Neuron (in vitro differentiated cells): ENCODE results near the gene ADAMTS17.

Experiments
- H2AFZ ChIP-seq: one replicate; pipeline ENCODE4 v1.6.1; 2013; ENCODE audit warnings: low read depth, mild to moderate bottlenecking, inconsistent platforms, low read length, moderate library complexity
- H3K27me3 ChIP-seq: one replicate; pipeline ENCODE4 v1.6.1; 2013; ENCODE audit warnings: low read length; ENCODE audit not compliant: insufficient read depth
- H3K36me3 ChIP-seq: one replicate; pipeline ENCODE4 v1.6.1; 2013; ENCODE audit warnings: low read length; ENCODE audit not compliant: insufficient read depth
- H3K4me1 ChIP-seq: one replicate; pipeline ENCODE4 v1.6.1; 2013; ENCODE audit warnings: low read length; ENCODE audit not compliant: insufficient read depth
- H3K4me3 ChIP-seq: 2 replicates; pipeline ENCODE4 v1.5.1; 2013; ENCODE audit warnings: mild to moderate bottlenecking, low read length, moderate library complexity
- H3K9me3 ChIP-seq: one replicate; pipeline ENCODE4 v1.6.1; 2013; ENCODE audit warnings: low read length

Gene ADAMTS17

GRCh38 chr15:100205549-100206295 lies 136.1 kb downstream of the ADAMTS17 start:
- Histone ChIP-seq H3K4me1 (no peaks in the 10 kb centered on the region), H2AFZ (no peak overlapping the region), H3K4me3 (no peak overlapping the region), H3K36me3 (no peaks in the 10 kb centered on the region), H3K9me3 (no peaks in the 10 kb centered on the region), H3K27me3 (no peaks in the 10 kb centered on the region)

GRCh38 chr15:100204771-100205170 lies 137.0 kb downstream of the ADAMTS17 start:
- no peaks in the 10 kb centered on the region for H3K9me3 ChIP-seq
- no peaks in the 10 kb centered on the region for H3K27me3 ChIP-seq
- H3K4me1 ChIP-seq, result no peaks in the 10 kb centered on the region
- no peak overlapping the region for H2AFZ ChIP-seq
- H3K36me3 ChIP-seq, result no peaks in the 10 kb centered on the region
- no peak overlapping the region for H3K4me3 ChIP-seq

- Histone ChIP-seq H2AFZ (no peak overlapping the region), H3K4me3 (no peak overlapping the region), H3K9me3 (no peaks in the 10 kb centered on the region), H3K4me1 (no peaks in the 10 kb centered on the region), H3K36me3 (no peaks in the 10 kb centered on the region), H3K27me3 (no peaks in the 10 kb centered on the region)
These were observed 137.6 kb downstream of the ADAMTS17 start for GRCh38 chr15:100204211-100204610.

- H3K4me1 ChIP-seq, result no peaks in the 10 kb centered on the region
- H3K27me3 ChIP-seq, result no peaks in the 10 kb centered on the region
- no peaks in the 10 kb centered on the region for H3K9me3 ChIP-seq
- no peaks in the 10 kb centered on the region for H3K36me3 ChIP-seq
- no peak overlapping the region for H2AFZ ChIP-seq
- no peak overlapping the region for H3K4me3 ChIP-seq
These were observed 139.3 kb downstream of the ADAMTS17 start for GRCh38 chr15:100202309-100202960.

- H3K4me1 ChIP-seq, result no peaks in the 10 kb centered on the region
- no peak overlapping the region for H3K4me3 ChIP-seq
- no peak overlapping the region for H2AFZ ChIP-seq
- no peaks in the 10 kb centered on the region for H3K36me3 ChIP-seq
- no peaks in the 10 kb centered on the region for H3K9me3 ChIP-seq
- no peaks in the 10 kb centered on the region for H3K27me3 ChIP-seq
These were observed 140.1 kb downstream of the ADAMTS17 start for GRCh38 chr15:100201376-100202280.

GRCh38 chr15:100200287-100200880 lies 141.4 kb downstream of the ADAMTS17 start:
- Histone ChIP-seq H3K4me3 (no peak overlapping the region), H3K9me3 (no peaks in the 10 kb centered on the region), H3K4me1 (no peaks in the 10 kb centered on the region), H2AFZ (no peak overlapping the region), H3K36me3 (no peaks in the 10 kb centered on the region), H3K27me3 (no peaks in the 10 kb centered on the region)

GRCh38 chr15:100199711-100200286 lies 142.0 kb downstream of the ADAMTS17 start:
- Histone ChIP-seq H3K4me1 (no peaks in the 10 kb centered on the region), H3K9me3 (no peaks in the 10 kb centered on the region), H3K27me3 (no peaks in the 10 kb centered on the region), H3K36me3 (no peaks in the 10 kb centered on the region), H2AFZ (no peak overlapping the region), H3K4me3 (no peak overlapping the region)

- no peaks in the 10 kb centered on the region for H3K9me3 ChIP-seq
- H2AFZ ChIP-seq, result no peak overlapping the region
- no peak overlapping the region for H3K4me3 ChIP-seq
- no peaks in the 10 kb centered on the region for H3K4me1 ChIP-seq
- H3K36me3 ChIP-seq, result no peaks in the 10 kb centered on the region
- no peaks in the 10 kb centered on the region for H3K27me3 ChIP-seq
These were observed 143.3 kb downstream of the ADAMTS17 start for GRCh38 chr15:100198442-100198841.

GRCh38 chr15:100196326-100197058 lies 145.3 kb downstream of the ADAMTS17 start:
- Histone ChIP-seq H3K4me3 (no peak overlapping the region), H3K27me3 (no peaks in the 10 kb centered on the region), H3K4me1 (no peaks in the 10 kb centered on the region), H2AFZ (no peak overlapping the region), H3K9me3 (no peaks in the 10 kb centered on the region), H3K36me3 (no peaks in the 10 kb centered on the region)

- no peaks in the 10 kb centered on the region for H3K27me3 ChIP-seq
- H3K4me3 ChIP-seq, result no peak overlapping the region
- H2AFZ ChIP-seq, result no peak overlapping the region
- H3K4me1 ChIP-seq, result no peaks in the 10 kb centered on the region
- H3K36me3 ChIP-seq, result no peaks in the 10 kb centered on the region
- H3K9me3 ChIP-seq, result no peaks in the 10 kb centered on the region
These were observed 146.8 kb downstream of the ADAMTS17 start for GRCh38 chr15:100194996-100195395.

GRCh38 chr15:100193277-100193860 lies 148.4 kb downstream of the ADAMTS17 start:
- no peaks in the 10 kb centered on the region for H3K4me1 ChIP-seq
- no peaks in the 10 kb centered on the region for H3K9me3 ChIP-seq
- no peaks in the 10 kb centered on the region for H3K27me3 ChIP-seq
- no peak overlapping the region for H2AFZ ChIP-seq
- no peak overlapping the region for H3K4me3 ChIP-seq
- H3K36me3 ChIP-seq, result no peaks in the 10 kb centered on the region
